DMS53 treated with DMSO at 0.1 percent for 48 hours (cell line): Measurements from ENCODE around the gene PBX2.

Experiments
- DNase-seq: peaks from one replicate; lab custom pipeline; 2025; ENCODE audit not compliant: unreplicated experiment; lab: John Stamatoyannopoulos, UW

PBX2 gene

DNA sequence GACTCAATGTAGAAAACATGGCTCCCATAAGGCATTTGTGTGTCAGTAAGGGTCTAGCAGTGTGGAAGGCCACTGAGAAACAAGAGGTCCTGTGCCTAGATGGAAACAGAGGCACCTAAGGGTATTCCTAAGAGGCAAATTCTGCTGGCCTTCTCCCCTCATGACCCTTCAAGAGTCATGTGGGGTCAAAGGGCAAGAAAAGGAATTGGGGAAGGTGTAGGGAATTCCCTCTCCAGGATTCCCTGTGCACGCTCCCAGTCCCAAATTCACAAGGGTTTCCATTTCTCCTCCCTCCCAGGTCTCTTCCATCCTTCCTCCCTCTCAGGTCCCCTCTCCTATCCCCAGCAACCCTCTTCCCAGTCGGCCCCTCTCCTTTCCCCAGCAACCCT lies 14.7 kb downstream of the PBX2 start:
- no peak for DNase-seq

DNA sequence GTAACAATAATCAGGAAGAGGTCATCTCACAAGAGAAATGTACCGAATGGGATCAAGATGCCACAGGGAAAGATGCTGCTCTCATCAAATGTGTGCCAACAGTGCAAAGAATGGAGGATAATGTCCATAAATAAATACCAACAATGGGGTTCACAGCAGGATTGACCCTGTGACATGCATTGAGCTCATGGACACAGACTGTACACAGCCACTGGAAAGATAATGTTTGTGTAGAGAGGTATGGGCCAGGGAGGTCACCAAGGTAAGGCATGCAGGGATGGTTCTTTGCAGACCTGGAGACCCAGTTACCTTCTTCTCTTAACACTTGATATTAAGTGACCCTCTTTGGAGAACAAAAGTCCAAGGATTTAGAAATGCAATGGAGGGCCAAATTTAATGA lies 15.6 kb downstream of the PBX2 start:
- no peak for DNase-seq

DNA sequence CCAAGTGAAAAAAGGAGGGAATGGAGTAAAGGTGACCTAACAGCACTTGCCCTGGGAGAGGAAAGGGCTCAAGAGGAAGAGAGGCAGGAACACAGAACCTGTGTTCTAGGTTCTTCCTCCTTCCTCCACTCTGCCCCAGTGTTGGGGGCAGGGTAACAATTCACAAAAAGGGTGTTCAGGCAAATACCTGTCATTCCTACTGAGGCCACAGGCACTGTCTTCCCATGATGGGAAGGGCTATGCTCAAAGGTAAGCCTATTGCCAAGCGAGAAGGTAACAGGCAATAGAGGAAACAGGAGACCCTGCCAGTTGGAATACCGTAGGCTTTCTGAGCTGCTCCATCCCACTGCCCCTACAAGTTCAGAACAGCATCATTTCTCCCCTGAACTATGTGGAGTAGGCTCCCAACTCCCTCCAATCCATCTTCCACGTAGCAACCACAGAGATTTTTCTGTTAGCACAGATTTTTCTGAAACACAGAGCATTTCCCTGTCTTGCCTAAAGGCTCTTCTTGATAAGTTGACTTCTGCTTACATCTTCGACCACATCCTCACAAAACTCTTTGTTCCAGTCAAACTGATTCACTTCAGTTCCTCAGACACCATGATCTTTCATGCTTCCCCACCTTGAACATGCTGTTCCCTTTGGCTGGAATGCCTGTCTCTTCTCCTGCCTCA lies 16.8 kb downstream of the PBX2 start:
- DNase-seq = no peak

DNA sequence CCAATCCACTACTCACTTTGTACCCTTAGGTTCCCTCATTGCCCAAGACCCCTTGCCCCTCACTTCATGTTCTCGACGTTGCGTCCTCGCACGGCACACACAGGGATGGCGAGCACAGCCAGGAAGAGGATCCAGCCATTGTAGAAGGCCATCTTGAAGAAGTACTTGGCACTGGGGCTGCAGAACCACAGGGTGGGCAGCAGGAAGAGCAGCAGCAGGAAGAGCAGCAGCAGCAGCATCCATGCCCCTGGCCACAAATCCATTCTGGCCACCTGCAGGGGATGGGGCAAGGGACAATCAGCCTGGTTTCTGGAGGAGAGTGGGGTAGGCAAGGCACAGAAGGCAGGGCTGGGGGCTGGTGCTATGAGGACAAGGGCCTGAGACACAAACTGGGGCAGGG lies 18.8 kb downstream of the PBX2 start:
- no peak for DNase-seq

DNA sequence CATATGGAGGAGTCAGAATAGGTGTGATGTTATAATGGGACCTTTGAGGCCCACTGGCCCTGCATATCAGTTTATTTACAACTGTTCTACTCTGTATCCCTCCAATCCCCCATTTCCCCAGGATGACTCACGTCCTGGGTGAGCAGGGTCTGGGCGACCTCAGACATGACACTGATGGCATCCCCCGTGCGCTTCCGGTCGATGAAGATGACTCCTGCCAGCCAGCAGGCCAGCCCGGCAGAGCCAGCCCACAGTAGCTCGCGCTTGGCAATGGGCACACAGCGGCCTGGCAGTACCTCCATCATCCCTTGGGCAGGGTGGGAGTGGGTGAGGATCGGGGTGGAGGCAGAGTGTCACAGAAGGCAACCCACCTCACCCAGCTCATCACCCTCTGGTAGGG lies 19.7 kb downstream of the PBX2 start:
- no peak for DNase-seq

DNA sequence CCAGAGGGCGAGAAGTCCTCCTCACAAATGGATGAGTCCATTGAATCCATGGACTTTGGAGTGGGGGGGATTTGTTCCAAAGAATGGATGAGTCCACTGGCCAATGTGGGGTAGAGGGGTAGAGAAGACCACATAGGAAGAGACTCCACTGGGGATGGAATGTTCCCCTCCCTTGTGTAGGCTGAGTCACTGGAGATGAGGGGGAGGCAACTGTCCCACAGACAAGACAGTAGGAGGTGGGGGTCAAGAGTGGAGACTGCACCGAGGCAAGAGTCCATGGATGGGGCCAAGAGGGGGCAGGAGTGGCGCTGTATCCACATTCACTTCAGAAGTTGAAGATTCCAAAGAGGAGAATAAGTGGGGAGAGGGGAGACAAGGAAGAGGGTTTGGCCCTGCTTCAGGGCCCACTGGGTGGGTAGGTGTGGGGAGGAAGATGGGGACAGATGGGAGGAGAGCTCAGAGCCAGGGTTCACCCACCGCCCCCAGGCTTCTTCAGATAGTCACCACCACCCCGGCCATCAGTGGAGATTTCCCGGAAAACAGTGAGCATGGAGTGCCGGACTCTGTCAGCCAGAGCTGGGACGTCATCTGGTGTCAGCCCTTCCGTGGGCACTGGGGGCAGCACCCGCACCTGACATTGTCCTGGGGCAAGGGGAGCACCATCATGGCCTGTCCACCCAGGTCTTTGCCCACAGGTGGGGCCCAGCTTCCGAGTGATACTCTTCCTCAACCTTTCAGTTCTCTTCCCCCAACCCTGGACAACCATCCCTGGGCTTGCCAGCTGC lies 21.0 kb downstream of the PBX2 start:
- DNase-seq = no peak

DNA sequence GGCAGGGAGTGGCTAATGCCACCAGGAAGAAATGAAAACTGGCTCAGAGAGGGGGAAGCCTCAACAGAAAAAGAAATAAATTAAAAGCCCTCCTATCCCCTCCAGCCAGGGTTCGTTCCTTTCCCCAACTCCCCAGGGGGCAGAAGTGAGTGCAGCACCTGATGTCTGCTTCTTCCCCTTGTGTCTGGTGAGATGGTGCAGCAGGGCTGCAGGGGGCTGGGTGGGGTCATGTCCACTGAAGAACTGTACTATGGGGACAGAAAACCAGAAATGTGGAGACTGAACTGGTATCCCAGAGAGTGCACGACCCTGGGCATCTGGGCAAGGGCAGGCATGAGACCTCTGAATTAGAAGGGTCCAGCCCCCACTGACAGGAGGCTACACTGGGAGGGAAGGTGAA lies 21.7 kb downstream of the PBX2 start:
- no peak for DNase-seq

DNA sequence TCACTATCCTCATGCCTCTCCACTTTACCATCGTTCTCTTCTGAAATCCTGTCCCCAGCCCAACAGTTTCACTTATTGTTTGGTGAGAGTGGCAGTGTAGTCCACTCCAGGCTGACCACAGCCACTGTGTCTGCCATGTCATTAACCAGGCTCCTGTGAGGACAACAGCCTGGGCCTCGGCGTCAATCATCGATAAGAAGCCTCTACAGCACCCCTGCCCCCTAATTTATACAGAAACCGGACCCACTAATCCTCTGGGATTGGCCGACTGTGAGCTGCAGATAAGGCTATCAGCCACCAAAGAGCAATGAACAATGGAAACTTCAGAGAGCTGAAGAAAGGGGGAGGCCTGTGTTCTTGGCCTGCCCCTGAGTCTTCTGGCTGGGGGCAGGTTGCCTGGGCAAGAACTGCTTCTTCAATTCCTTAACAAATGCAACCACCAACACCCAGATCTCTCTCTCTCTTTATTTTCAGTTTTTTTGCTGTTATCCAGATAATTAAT lies 22.2 kb downstream of the PBX2 start:
- DNase-seq = no peak

DNA sequence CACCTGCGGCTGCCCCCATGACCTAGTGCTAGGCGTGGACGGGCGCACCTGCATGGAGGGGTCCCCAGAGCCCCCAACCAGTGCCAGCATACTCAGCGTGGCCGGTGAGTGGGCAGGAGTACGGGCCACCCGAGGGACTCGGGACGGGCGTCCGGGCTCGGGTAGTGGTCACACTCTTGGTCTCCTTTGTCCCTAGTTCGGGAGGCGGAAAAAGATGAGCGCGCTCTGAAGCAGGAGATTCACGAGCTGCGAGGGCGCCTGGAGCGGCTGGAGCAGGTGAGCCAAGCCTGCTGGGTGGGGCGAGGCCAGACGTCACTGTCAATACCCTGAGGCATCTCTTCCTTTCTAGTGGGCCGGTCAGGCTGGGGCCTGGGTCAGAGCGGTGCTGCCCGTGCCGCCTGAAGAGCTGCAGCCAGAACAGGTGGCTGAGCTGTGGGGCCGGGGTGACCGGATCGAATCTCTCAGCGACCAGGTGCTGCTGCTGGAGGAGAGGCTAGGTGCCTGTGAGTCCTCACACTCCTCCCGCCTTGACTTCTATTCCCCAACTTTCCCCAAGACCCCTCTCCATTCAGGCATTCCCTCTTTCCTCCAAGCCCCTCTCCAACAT lies 22.7 kb downstream of the PBX2 start:
- peak; percentile 56 for DNase-seq

DNA sequence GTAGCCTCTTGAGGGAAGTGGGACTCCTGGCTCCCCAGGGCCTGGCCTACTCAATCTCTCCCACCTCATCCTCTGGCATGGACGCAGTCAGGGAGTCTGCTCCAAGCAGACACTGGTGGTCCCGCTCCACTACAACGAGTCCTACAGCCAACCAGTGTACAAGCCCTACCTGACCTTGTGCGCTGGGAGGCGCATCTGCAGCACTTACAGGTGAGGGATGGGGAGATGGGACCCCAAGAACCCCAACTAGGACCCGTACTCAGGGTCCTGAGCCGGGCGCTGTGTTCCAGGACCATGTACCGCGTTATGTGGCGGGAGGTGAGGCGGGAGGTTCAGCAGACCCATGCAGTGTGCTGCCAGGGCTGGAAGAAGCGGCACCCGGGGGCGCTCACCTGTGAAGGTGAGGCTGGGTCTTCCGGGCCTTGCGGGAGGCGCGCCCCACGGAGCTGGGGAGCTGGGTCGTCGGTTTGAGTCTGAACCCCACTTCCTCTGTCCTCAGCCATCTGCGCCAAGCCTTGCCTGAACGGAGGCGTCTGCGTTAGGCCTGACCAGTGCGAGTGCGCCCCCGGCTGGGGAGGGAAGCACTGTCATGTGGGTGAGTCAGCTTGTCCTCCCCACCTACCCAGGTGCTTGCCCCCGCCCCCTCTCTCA lies 23.5 kb downstream of the PBX2 start:
- no peak for DNase-seq

DNA sequence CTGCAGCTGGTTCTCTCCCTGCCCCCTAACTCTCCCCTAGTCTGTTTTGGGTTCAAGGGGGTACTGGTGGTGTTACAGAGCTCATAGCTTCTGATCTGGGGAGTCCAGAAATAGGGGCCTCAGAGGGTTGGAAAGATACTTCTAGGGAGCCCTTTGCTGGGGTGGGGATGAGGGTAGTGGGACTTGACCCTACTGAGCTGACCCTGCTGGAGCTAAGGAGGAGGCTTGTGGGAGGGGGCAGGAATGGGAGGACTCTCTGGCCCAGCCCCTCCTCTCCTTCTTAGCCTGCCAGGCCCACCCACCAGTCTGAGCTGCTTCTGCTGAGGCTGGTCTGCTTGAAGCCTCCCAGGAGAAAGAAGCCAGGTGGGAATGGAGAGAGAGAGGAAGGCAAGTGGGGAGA lies 25.7 kb downstream of the PBX2 start, which contains the start of gene EGFL8:
EGFL8 (plus strand) TSS at position 301 of the 400 bp plus-strand sequence. CDS start 1,571 bp downstream, outside the sequence.
- no peak for DNase-seq

DNA sequence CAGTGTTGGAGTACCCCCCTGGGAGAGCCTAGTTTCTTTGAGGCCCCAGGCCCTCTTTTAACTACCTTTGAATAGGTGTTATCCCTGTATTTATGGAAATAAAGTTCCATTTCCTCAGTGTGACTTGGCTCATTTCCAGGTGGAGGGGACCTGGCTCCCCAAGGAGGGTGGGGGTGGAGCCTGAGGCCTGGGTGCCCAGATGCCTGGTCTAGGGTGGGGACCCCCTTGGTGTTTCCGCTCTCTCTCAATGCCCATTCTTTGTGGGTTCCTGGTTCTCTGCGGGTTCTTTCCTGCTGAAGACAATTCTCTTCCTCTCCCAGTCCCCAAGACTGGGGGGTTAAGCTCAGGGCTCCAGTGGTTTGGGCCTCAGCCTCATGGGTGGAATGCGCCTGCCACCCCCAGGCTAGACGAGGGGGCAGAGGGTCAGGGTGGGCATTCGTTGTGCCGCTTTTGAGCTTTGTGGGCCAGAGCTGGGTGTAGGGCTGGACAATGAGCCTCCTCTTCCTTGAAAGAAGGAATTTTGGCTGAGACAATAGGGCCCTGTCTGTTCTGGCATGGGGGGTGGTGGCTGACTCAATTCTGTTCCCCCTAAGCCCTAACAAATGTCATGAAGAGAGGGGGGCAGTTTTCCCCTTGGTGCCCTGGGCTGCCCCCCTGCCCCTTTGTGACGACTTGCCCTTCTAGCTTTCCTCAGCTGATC lies 26.3 kb downstream of the PBX2 start:
- no peak for DNase-seq

DNA sequence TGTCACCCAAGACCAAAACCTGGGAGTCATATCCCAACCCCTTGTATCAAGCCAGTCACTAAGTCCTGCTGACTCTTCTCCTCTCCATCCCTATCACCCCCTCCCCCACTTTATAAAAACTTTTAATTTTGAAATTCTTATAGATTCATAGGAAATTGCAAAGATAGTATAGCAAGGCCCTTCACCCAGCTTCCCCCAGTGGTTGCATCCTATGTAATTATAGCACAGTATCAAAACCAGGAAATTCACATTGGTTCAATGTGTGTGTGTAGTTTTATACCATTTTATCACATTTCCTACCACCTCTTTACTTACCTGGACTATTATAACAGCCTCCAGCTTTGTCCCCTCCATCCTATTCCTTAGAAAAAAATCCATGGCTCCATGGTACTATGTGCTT lies 31.9 kb downstream of the PBX2 start:
- no peak for DNase-seq

DNA sequence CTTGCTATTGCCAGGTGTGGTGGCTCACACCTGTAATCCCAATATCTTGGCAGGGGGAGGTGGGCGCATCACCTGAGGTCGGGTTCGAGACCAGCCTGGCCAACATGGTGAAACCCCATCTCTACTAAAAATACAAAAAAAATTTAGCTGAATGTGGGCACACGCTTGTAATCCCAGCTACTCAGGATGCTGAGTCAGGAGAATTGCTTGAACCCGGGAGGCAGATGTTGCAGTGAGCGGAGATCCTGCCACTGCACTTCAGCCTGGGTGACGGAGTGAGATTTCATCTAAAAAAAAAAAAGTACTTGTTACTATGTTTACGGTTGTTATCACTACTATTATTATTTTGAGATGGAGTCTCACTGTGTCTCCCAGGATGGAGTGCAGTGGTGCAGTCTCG lies 33.1 kb downstream of the PBX2 start:
- DNase-seq = no peak

DNA sequence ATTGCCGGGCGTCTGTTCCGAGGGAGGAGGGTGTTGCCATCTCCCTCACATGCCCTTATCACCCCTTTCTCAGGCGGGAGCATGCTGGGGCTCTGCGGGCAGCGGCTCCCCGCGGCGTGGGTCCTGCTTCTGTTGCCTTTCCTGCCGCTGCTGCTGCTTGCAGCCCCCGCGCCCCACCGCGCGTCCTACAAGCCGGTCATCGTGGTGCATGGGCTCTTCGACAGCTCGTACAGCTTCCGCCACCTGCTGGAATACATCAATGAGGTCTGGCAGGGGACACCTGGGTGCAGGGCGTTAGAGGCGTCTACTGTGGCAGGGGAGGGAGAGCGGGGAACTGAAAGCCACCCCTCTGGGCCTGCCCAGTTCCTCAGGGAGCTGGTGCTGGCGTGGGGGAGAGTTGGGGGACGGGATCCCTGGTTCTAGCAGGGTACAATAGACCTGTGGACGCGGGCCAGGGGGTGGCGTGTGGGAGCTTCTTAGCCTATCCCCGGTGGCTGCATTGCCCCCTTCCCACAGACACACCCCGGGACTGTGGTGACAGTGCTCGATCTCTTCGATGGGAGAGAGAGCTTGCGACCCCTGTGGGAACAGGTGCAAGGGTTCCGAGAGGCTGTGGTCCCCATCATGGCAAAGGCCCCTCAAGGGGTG lies 35.4 kb downstream of the PBX2 start:
- peak; percentile 77 for DNase-seq

DNA sequence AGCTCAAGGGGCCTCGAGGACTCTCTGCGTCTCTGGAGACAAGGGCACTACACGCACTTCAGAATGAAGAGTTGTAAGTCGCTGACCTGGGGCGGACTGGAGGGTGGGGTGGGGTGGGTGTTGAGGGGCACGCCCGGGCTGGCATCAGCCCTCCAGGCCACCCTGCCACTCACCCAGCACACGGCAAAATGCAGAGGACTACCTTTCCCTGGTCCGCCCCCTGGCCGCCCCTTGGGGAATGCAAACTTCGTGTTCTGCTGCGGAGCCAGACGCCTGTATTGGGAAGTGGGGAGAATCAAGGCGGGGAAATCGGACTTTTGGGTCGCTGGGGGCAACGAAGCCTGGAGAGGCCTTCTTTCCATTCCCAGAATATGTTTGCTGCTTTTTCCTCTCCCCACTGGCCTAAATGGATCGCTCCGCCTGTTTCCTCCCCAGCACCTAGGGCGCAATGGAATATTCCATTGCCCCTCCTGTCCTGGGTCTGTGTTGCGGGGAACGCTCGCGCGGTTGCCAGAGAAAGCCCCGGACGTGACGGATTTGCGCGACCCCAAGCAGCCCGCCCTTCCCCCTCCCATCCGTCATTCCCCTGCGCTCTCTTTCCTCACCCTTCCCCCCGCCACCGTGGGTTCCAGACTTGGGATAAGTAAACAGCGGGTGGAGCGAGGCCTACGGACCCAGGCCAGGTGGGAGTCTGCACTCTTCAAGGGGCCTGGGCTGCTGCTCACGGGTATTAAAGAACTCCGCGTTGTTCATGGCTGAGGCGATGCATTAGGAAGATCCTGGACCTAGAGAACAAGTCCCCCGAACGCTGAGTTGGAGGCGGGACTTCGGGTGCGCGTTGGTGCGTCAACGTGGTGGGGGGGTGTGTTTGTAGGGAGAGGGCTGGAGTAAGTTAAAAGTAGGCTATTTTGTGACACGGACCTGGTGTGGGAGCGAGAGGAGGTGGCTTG lies 36.2 kb downstream of the PBX2 start, which contains the start of gene PPT2:
PPT2 (plus strand) TSS at position 578 of the 950 bp plus-strand sequence. CDS start 454 bp downstream, outside the sequence.
- peak; percentile 56 for DNase-seq

DNA sequence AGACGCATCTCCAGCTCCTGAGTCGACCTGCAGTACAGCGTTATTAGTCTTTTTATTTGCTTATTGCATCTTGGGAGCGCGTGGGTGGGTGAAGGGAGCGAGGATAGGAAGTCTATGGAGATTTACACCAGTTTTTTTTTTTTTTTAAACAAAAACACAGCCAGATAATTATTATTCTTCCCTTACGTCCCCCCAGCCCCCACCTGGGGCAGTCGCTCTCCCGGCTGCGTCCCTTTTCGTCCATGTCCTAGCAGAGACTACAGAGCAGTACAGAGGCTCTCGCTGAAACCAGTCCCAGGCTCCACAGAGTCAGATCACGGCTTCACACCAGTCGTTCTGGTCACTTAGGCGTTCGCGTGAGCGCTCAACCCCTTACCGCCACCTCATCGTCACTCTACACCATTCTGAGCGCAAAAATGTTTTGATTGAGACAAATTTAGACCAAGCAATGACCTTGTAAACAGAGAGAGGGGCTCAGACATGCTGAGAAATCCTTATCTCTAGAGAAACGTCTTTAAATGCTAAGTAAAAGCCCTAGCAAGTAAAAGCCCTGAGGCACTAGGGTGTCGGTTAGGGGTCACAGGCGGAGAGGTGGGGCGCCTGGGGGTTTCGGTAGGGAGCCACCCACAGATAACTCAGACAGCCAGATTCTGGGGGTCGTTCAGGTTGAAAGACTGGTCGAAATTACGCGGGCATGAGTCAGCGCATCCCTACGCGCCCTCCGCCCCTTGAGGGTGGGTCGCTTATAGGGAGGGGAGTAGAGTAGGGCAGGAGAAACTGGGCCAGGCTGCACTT lies 37.0 kb downstream of the PBX2 start:
- DNase-seq = no peak
